ENCODE measurements around the gene TNFSF13.

The TNFSF13 gene

GRCh38 chr17:7551396-7551795 is 7.2 kb upstream of the TNFSF13 start:
- no peak for DNase-seq (ENCODE audit: low read depth in 2 of 2)

GRCh38 chr17:7552621-7553051 is 5.9 kb upstream of the TNFSF13 start:
- no peak for DNase-seq (ENCODE audit: low read depth in 2 of 2)

- no peak for DNase-seq (ENCODE audit: low read depth in 2 of 2)
Observed at GRCh38 chr17:7553356-7553755, 5.2 kb upstream of the TNFSF13 start.

GRCh38 chr17:7555320-7555948 is 3.1 kb upstream of the TNFSF13 start:
- DNase-seq (ENCODE audit: low read depth in 2 of 2): no peak

GRCh38 chr17:7556627-7557026 is 1.9 kb upstream of the TNFSF13 start:
- DNase-seq (ENCODE audit: low read depth in 2 of 2): no peak

- DNase-seq (ENCODE audit: low read depth in 2 of 2): no peak
Observed at GRCh38 chr17:7557147-7557764, 1.3 kb upstream of the TNFSF13 start.

- DNase-seq (ENCODE audit: low read depth in 2 of 2): no peak
Observed at GRCh38 chr17:7557775-7558543, 591 bp upstream of the TNFSF13 start.

- no peak for DNase-seq (ENCODE audit: low read depth in 2 of 2)
Observed at GRCh38 chr17:7559320-7560171, 996 bp downstream of the TNFSF13 start.

GRCh38 chr17:7560172-7561027 is 1.9 kb downstream of the TNFSF13 start:
- no peak for DNase-seq (ENCODE audit: low read depth in 2 of 2)

- DNase-seq (ENCODE audit: low read depth in 2 of 2): peak; percentile 51 to 60
Observed at GRCh38 chr17:7561028-7561575, 2.6 kb downstream of the TNFSF13 start.

- peak; percentile 69 to 77 for DNase-seq (ENCODE audit: low read depth in 2 of 2)
Observed at GRCh38 chr17:7561589-7562207, 3.1 kb downstream of the TNFSF13 start, which contains the start of gene SENP3. Gene SENP3 (plus strand): TSS chr17:7561919. CDS start chr17:7563077, 1,158 bp downstream.

GRCh38 chr17:7562208-7562605 is 3.7 kb downstream of the TNFSF13 start:
- DNase-seq (ENCODE audit: low read depth in 2 of 2): no peak

- DNase-seq (ENCODE audit: low read depth in 2 of 2): no peak
Observed at GRCh38 chr17:7563115-7563869, 4.7 kb downstream of the TNFSF13 start.

GRCh38 chr17:7569571-7569970 is 11.0 kb downstream of the TNFSF13 start:
- no peak for DNase-seq (ENCODE audit: low read depth in 2 of 2)

GRCh38 chr17:7570351-7570750 is 11.8 kb downstream of the TNFSF13 start:
- DNase-seq (ENCODE audit: low read depth in 2 of 2): no peak

- DNase-seq (ENCODE audit: low read depth in 2 of 2): no peak
Observed at GRCh38 chr17:7572338-7572587, 13.7 kb downstream of the TNFSF13 start.

GRCh38 chr17:7572588-7573323 is 14.2 kb downstream of the TNFSF13 start:
- peak; percentile 99 for DNase-seq (ENCODE audit: low read depth in 2 of 2)

- DNase-seq (ENCODE audit: low read depth in 2 of 2): peak; percentile 87
Observed at GRCh38 chr17:7573324-7574080, 15.0 kb downstream of the TNFSF13 start.

All from fibroblast of skin of left quadriceps (primary cell).